CD4-positive, alpha-beta T cell (primary cell): Measurements from ENCODE around the gene DENND6B. TPM values are rescaled to one million over a fixed set of nuclear protein-coding genes. Genes with fewer than 3 reads are reported as not detected.
A peak's percentile ranks its signal among the peaks of the same experiment; 100 is the strongest.
"Not testable (repeated sequence)": the region's sequence is repeated elsewhere in the genome, so short reads cannot be mapped to it uniquely, and the experiment has no call there.

Source experiments
- ATAC-seq: fragments of 200-7000 bp; cut with Tn5 transposase; one replicate; pipeline ENCODE4 v1.10.0; 2022; ENCODE audit warnings: mild to moderate bottlenecking; ENCODE audit not compliant: poor library complexity
- CTCF ChIA-PET: fragments of 350-600 bp; sonication (Branson Sonifier 250); formaldehyde crosslinking; loops from one replicate; lab custom pipeline; 2021; ENCODE audit warnings: antibody characterized with exemption, inconsistent platforms; lab: Charles Lee
- POLR2A ChIA-PET: fragments of 350-600 bp; sonication (Branson Sonifier 250); formaldehyde crosslinking; loops from one replicate; lab custom pipeline; 2021; ENCODE audit warnings: antibody characterized with exemption, inconsistent platforms; lab: Charles Lee
- DNase-seq, 14 experiments: peaks; one replicate each; pipeline ENCODE4 v3.0.0-alpha.2; 2013 to 2020; ENCODE audit warnings: mixed read lengths in 2 of 14
- H3K27ac ChIP-seq, 2 donors: one replicate each; pipeline versions ENCODE4 v1.5.1 to v1.7.0; 2013; ENCODE audit warnings: low read length in 2 of 2, low read depth in 1 of 2, mild to moderate bottlenecking in 1 of 2
- H3K27me3 ChIP-seq, 2 experiments: 1 replicate in 1 of 2; 2 replicates in 1 of 2; pipeline versions ENCODE4 v1.6.1 to v1.7.0; 2013; ENCODE audit warnings: low read length in 2 of 2, control low read depth in 1 of 2, mild to moderate bottlenecking in 1 of 2, moderate library complexity in 1 of 2; ENCODE audit not compliant: insufficient read depth in 2 of 2, control insufficient read depth in 1 of 2
- H3K36me3 ChIP-seq: one replicate; pipeline ENCODE4 v1.6.1; 2013; ENCODE audit warnings: low read length, control low read depth; ENCODE audit not compliant: insufficient read depth
- H3K4me1 ChIP-seq: one replicate; pipeline ENCODE4 v1.6.1; 2013; ENCODE audit warnings: low read length, control low read depth; ENCODE audit not compliant: insufficient read depth
- H3K4me3 ChIP-seq: one replicate; pipeline ENCODE4 v1.5.1; 2013; ENCODE audit warnings: mild to moderate bottlenecking, low read length, moderate library complexity
- H3K9me3 ChIP-seq, 2 experiments: 1 replicate in 1 of 2; 2 replicates in 1 of 2; pipeline versions ENCODE4 v1.6.1 to v1.7.0; 2013; ENCODE audit warnings: low read length in 2 of 2, mild to moderate bottlenecking in 2 of 2, control low read depth in 1 of 2, moderate library complexity in 1 of 2; ENCODE audit not compliant: control insufficient read depth in 1 of 2, insufficient read depth in 1 of 2
- H3K27ac Mint-ChIP-seq: one replicate; pipeline ENCODE4 v1.8.0; 2020; ENCODE audit warnings: mixed read lengths
- H3K27me3 Mint-ChIP-seq: one replicate; pipeline ENCODE4 v1.8.0; 2021; ENCODE audit warnings: mixed read lengths
- H3K36me3 Mint-ChIP-seq: one replicate; pipeline ENCODE4 v1.8.0; 2021; ENCODE audit warnings: low read depth, mixed read lengths
- H3K4me1 Mint-ChIP-seq: one replicate; pipeline ENCODE4 v1.8.0; 2021; ENCODE audit warnings: low read depth, mixed read lengths
- H3K4me3 Mint-ChIP-seq: one replicate; pipeline ENCODE4 v1.8.0; 2020; ENCODE audit warnings: mild to moderate bottlenecking, mixed read lengths
- H3K9me3 Mint-ChIP-seq: one replicate; pipeline ENCODE4 v1.8.0; 2020; ENCODE audit warnings: mixed read lengths
- CTCF ChIP-seq: fragments of 200-600 bp; IDR thresholded peaks from one replicate; pipeline ENCODE4 v1.8.0; 2022; ENCODE audit warnings: antibody characterized with exemption, mild to moderate bottlenecking
- intact Hi-C, 2 experiments: fragments of 100-400 bp; cut with DNase I in 1 of 2; cut with micrococcal nuclease in 1 of 2; formaldehyde crosslinking; loops; one replicate each; pipeline versions ENCODE4 v1.15.1 to v1.9.0; 2023 to 2025; cut with DNase I, micrococcal nuclease
- total RNA-seq, 174 experiments: library from RNA in 2 of 174; stranded (reverse) in 2 of 174; gene quantifications; one replicate each; pipeline ENCODE4 v1.2.3 and lab custom pipeline; 2021 to 2026

DENND6B gene
- total RNA-seq, 2 experiments from 2014 or later: 1.8 to 1.9 TPM

GRCh38 chr22:50275181-50276055, 51.4 kb downstream of the DENND6B start:
- no peaks in the 10 kb centered on the region for H3K36me3 ChIP-seq
- no peak overlapping the region for H3K4me3 ChIP-seq
- no peak overlapping the region for H3K27ac Mint-ChIP-seq
- no peaks in the 10 kb centered on the region for H3K9me3 Mint-ChIP-seq
- ChIA-PET POLR2A (no interaction called here), CTCF (interaction anchor here (1.1 to 2.1 kb wide), 5 partner anchors 19 to 250 kb away, joined by 4 to 14 read pairs (median 7); partner anchors contain the start of genes DENND6B and SCO2)
- H3K9me3 ChIP-seq: peaks cover 0 to 15% of the 10 kb centered on the region in 2 experiments
- H3K27ac ChIP-seq: no peak overlapping the region
- H3K27me3 ChIP-seq: no peaks in the 10 kb centered on the region
- peaks cover 23% of the 10 kb centered on the region for H3K4me1 ChIP-seq
- peaks cover 14% of the 10 kb centered on the region for H3K4me1 Mint-ChIP-seq
- no peak for TF ChIP-seq CTCF
- H3K4me3 Mint-ChIP-seq: no peak overlapping the region
- no peaks in the 10 kb centered on the region for H3K27me3 Mint-ChIP-seq
- ATAC-seq (no peak), DNase-seq (no peak)
- intact Hi-C loops: loop anchor here (5.0 to 10.0 kb wide), 2 partner anchors 52 to 339 kb away; partner anchors contain the start of gene DENND6B (in 1 of the 2)
- no peaks in the 10 kb centered on the region for H3K36me3 Mint-ChIP-seq

GRCh38 chr22:50274771-50275170, 52.0 kb downstream of the DENND6B start:
- POLR2A ChIA-PET: no interaction called here
- no peak for TF ChIP-seq CTCF

GRCh38 chr22:50274311-50274710, 52.5 kb downstream of the DENND6B start:
- Histone ChIP-seq H3K9me3 (peaks cover 0 to 15% of the 10 kb centered on the region in 2 experiments), H3K27me3 (no peaks in the 10 kb centered on the region), H3K36me3 (no peaks in the 10 kb centered on the region), H3K27ac (no peak overlapping the region), H3K4me3 (no peak overlapping the region), H3K4me1 (peaks cover 30% of the 10 kb centered on the region)
- ChIA-PET POLR2A (no interaction called here), CTCF (interaction anchor here (1.0 kb wide), 1 partner anchor 347 kb away, joined by 3 read pairs; no protein-coding TSS in a partner anchor)
- intact Hi-C loops: loop anchor here in 1 of 2 experiments (1.0 to 10.0 kb wide), 3 partner anchors 53 to 340 kb away; partner anchors contain the start of gene DENND6B
- Mint-ChIP-seq H3K4me1 (peaks cover 14% of the 10 kb centered on the region), H3K36me3 (no peaks in the 10 kb centered on the region), H3K27ac (no peak overlapping the region), H3K4me3 (no peak overlapping the region), H3K27me3 (no peaks in the 10 kb centered on the region), H3K9me3 (no peaks in the 10 kb centered on the region)
- TF ChIP-seq CTCF: peak; percentile 38
- DNase-seq (peak in 12 of 14 experiments; percentile 22 to 73 (median 36)), ATAC-seq (no peak)

More at GRCh38 chr22:50274771-50275170, 52.0 kb downstream of the DENND6B start:
- Histone ChIP-seq H3K4me1 (peaks cover 25% of the 10 kb centered on the region), H3K4me3 (no peak overlapping the region), H3K27me3 (no peaks in the 10 kb centered on the region), H3K9me3 (peaks cover 0 to 15% of the 10 kb centered on the region in 2 experiments), H3K36me3 (no peaks in the 10 kb centered on the region), H3K27ac (no peak overlapping the region)
- no peak for ATAC-seq
- no peak overlapping the region for H3K27ac Mint-ChIP-seq
- no peaks in the 10 kb centered on the region for H3K27me3 Mint-ChIP-seq
- no peaks in the 10 kb centered on the region for H3K36me3 Mint-ChIP-seq
- peaks cover 14% of the 10 kb centered on the region for H3K4me1 Mint-ChIP-seq
- DNase-seq: no peak
- CTCF ChIA-PET: interaction anchor here (1.0 kb wide), 1 partner anchor 346 kb away, joined by 3 read pairs; no protein-coding TSS in a partner anchor
- no peak overlapping the region for H3K4me3 Mint-ChIP-seq
- intact Hi-C loops: loop anchor here (1.0 to 10.0 kb wide), 4 partner anchors 53 to 340 kb away; partner anchors contain the start of gene DENND6B (in 2 of the 2)
- no peaks in the 10 kb centered on the region for H3K9me3 Mint-ChIP-seq

GRCh38 chr22:50273781-50274180, 53.0 kb downstream of the DENND6B start:
- H3K27me3 ChIP-seq, H3K36me3 Mint-ChIP-seq, H3K27ac Mint-ChIP-seq, H3K27me3 Mint-ChIP-seq, H3K36me3 ChIP-seq, H3K4me3 ChIP-seq, H3K27ac ChIP-seq, DNase-seq, ATAC-seq, H3K9me3 Mint-ChIP-seq, POLR2A ChIA-PET: not testable (repeated sequence)
- Histone ChIP-seq H3K4me1 (peaks cover 35% of the 10 kb centered on the region), H3K9me3 (peaks cover 0 to 15% of the 10 kb centered on the region in 2 experiments)
- Mint-ChIP-seq H3K4me3 (peak overlapping the region; percentile 43), H3K4me1 (peaks cover 15% of the 10 kb centered on the region)
- intact Hi-C loops: loop anchor here in 1 of 2 experiments (1.0 to 10.0 kb wide), 3 partner anchors 54 to 341 kb away; partner anchors contain the start of gene DENND6B
- CTCF ChIA-PET: interaction anchor here (1.0 kb wide), 1 partner anchor 347 kb away, joined by 3 read pairs; no protein-coding TSS in a partner anchor
